ENCODE data around the gene FAM83B. TPM values are rescaled to one million over a fixed set of nuclear protein-coding genes. Genes with fewer than 3 reads are reported as not detected.
"Not testable (repeated sequence)": the region's sequence is repeated elsewhere in the genome, so short reads cannot be mapped to it uniquely, and the experiment has no call there.

The FAM83B gene
- total RNA-seq, 1 experiment from 2014 or later: 3.9 TPM

DNA sequence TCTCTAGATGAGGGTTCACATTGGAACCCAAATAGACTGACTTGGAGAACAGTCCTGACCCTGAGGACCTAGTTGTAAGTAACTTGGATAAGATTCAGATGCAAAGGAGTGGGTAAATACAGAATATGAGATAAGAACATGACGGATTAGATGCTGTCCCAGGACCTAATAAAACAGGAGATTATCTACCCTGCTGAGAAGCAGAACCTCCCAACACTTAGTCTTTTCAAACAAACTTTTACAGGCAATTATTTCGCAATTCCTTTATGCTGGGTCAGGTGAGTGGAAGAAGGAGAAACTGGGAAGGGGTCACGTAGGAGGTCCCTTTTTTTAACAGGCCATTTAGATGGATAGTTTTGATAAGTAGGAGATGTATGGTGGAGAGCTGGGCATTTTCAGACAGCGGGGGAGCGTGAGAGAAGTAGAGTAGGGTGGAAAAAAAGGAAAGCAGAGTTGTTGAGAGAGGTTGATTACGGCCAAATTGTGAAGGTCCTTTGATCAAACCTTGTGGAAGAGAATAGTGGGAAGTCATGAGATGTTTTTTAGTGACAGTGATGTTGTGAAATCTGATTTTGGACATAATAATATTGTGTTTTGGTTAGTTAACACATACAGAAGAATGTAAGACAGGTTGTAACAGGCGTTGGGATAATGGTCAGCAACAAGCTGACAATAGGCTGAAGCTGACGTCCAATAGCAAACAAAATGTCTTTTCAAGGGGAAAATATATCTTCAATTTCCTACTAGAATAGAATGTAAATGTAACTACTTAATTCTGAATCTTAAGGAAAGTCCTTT, 32.8 kb downstream of the FAM83B start (continued):
- TF ChIP-seq, protein P1, sequence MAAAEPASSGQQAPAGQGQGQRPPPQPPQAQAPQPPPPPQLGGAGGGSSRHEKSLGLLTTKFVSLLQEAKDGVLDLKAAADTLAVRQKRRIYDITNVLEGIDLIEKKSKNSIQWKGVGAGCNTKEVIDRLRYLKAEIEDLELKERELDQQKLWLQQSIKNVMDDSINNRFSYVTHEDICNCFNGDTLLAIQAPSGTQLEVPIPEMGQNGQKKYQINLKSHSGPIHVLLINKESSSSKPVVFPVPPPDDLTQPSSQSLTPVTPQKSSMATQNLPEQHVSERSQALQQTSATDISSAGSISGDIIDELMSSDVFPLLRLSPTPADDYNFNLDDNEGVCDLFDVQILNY (CRISPR knock-in tag; IDR thresholded peaks at IDR 0.05): no peak
- TF ChIP-seq RORB (CRISPR knock-in tag; IDR thresholded peaks at IDR 0.05) (no peak), CBFB (CRISPR knock-in tag; IDR thresholded peaks at IDR 0.05; ENCODE audit: low read depth) (no peak), FOXJ3 (CRISPR knock-in tag; IDR thresholded peaks at IDR 0.05; ENCODE audit: borderline replicate concordance) (no peak), HMGA2 (CRISPR knock-in tag; IDR thresholded peaks at IDR 0.05) (no peak), ZNF138 (CRISPR knock-in tag; conservative IDR thresholded peaks at IDR 0.05) (no peak), NR1H2 (CRISPR knock-in tag; IDR thresholded peaks at IDR 0.05) (no peak), OVOL2 (CRISPR knock-in tag; IDR thresholded peaks at IDR 0.05; ENCODE audit: borderline replicate concordance) (no peak), NR2C2 (CRISPR knock-in tag; IDR thresholded peaks at IDR 0.05) (no peak), TEAD1 (CRISPR knock-in tag; IDR thresholded peaks at IDR 0.05) (no peak), RELA (CRISPR knock-in tag; IDR thresholded peaks at IDR 0.05; ENCODE audit: borderline replicate concordance) (no peak)
- TF ChIP-seq, protein P2, sequence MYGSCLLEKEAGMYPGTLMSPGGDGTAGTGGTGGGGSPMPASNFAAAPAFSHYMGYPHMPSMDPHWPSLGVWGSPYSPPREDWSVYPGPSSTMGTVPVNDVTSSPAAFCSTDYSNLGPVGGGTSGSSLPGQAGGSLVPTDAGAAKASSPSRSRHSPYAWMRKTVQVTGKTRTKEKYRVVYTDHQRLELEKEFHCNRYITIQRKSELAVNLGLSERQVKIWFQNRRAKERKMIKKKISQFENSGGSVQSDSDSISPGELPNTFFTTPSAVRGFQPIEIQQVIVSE (CRISPR knock-in tag; IDR thresholded peaks at IDR 0.05; ENCODE audit: borderline replicate concordance): no peak

DNA sequence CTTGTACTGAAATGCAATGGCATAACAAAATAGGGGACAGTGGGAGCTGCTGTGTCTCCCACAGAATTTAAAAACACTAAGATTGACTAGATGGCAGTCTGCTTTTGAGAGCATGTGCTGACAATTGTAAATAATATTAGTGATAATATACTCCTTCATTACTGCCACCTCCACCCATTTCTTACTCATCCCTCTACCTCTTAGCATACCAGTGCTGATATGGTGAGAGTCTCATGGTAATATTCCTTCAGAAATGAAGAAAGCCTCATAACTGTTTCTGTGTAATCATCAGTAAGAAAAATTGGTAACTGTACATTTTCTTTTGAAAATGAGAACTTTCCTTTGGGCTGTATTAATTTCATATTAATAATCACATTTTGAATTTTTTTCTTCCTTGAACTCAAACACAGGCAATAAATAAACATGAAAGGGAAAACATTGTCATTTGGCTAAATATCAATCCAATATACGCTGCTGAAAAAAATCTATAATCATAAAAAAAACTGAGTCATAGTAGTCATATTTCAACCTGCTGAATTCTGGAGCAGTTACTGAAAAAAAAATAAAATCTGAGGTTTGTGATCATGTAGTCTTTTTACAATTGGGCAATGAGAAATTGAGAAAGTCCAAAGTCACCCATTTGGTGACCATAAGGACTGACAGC, 34.6 kb downstream of the FAM83B start:
- no peak overlapping the region for H3K4me3 Mint-ChIP-seq
- TF ChIP-seq SMAD4 (CRISPR knock-in tag; IDR thresholded peaks at IDR 0.05) (no peak), ZNF219 (CRISPR knock-in tag; IDR thresholded peaks at IDR 0.05; ENCODE audit: borderline replicate concordance) (no peak), HMGA2 (CRISPR knock-in tag; IDR thresholded peaks at IDR 0.05) (no peak), NR2C2 (CRISPR knock-in tag; IDR thresholded peaks at IDR 0.05) (no peak), PRRX2 (CRISPR knock-in tag; IDR thresholded peaks at IDR 0.05) (no peak), MYBL2 (CRISPR knock-in tag; IDR thresholded peaks at IDR 0.05) (no peak)
- TF ChIP-seq, protein P3, sequence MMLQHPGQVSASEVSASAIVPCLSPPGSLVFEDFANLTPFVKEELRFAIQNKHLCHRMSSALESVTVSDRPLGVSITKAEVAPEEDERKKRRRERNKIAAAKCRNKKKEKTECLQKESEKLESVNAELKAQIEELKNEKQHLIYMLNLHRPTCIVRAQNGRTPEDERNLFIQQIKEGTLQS (CRISPR knock-in tag; conservative IDR thresholded peaks at IDR 0.05): no peak
- TF ChIP-seq, protein P4, sequence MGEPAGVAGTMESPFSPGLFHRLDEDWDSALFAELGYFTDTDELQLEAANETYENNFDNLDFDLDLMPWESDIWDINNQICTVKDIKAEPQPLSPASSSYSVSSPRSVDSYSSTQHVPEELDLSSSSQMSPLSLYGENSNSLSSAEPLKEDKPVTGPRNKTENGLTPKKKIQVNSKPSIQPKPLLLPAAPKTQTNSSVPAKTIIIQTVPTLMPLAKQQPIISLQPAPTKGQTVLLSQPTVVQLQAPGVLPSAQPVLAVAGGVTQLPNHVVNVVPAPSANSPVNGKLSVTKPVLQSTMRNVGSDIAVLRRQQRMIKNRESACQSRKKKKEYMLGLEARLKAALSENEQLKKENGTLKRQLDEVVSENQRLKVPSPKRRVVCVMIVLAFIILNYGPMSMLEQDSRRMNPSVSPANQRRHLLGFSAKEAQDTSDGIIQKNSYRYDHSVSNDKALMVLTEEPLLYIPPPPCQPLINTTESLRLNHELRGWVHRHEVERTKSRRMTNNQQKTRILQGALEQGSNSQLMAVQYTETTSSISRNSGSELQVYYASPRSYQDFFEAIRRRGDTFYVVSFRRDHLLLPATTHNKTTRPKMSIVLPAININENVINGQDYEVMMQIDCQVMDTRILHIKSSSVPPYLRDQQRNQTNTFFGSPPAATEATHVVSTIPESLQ (CRISPR knock-in tag; IDR thresholded peaks at IDR 0.05): no peak
- TF ChIP-seq, protein P5, sequence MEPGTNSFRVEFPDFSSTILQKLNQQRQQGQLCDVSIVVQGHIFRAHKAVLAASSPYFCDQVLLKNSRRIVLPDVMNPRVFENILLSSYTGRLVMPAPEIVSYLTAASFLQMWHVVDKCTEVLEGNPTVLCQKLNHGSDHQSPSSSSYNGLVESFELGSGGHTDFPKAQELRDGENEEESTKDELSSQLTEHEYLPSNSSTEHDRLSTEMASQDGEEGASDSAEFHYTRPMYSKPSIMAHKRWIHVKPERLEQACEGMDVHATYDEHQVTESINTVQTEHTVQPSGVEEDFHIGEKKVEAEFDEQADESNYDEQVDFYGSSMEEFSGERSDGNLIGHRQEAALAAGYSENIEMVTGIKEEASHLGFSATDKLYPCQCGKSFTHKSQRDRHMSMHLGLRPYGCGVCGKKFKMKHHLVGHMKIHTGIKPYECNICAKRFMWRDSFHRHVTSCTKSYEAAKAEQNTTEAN (CRISPR knock-in tag; IDR thresholded peaks at IDR 0.05): no peak
- peaks cover 6% of the 10 kb centered on the region for H3K36me3 Mint-ChIP-seq
- H3K27ac Mint-ChIP-seq: no peak overlapping the region
- H3K9me3 Mint-ChIP-seq: peaks cover 8% of the 10 kb centered on the region
- H3K27me3 Mint-ChIP-seq (ENCODE audit: low read depth): no peaks in the 10 kb centered on the region
- ChIA-PET POLR2A (no interaction called here), CTCF (no interaction called here)
- no peak for DNase-seq (ENCODE audit: low spot score)
- no peak for ATAC-seq
- peaks cover 5% of the 10 kb centered on the region; the same call in 1 of the 2 replicates for H3K4me1 Mint-ChIP-seq

DNA sequence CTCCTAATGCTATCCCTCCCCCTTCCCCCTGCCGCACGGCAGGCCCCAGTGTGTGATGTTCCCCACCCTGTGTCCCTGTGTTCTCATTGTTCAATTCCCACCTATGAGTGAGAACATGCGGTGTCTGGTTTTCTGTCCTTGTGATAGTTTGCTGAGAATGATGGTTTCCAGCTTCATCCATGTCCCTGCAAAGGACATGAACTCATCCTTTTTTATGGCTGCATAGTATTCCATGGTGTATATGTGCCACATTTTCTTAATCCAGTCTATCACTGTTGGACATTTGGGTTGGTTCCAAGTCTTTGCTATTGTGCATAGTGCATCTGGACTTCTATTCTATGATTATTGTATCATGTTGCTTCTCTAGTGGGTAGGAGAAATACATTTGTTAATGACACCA, 35.3 kb downstream of the FAM83B start:
- H3K4me1 Mint-ChIP-seq; H3K36me3 Mint-ChIP-seq; DNase-seq (ENCODE audit: low spot score); POLR2A ChIA-PET; ATAC-seq; H3K4me3 Mint-ChIP-seq; H3K27ac Mint-ChIP-seq; H3K27me3 Mint-ChIP-seq (ENCODE audit: low read depth); CTCF ChIA-PET; H3K9me3 Mint-ChIP-seq: not testable (repeated sequence)
